Activated T-cell treated with anti-CD3 and anti-CD28 coated beads, Interleukin-2, amount 50 U/mL, for 24 hours (primary cell): ENCODE data around the gene OBSCN.
A peak's percentile ranks its signal among the peaks of the same experiment; 100 is the strongest.

Experiments used
- DNase-seq: peaks from one replicate; pipeline ENCODE4 v3.0.0-alpha.2; 2020
- H3K27ac Mint-ChIP-seq: 2 replicates; pipeline ENCODE4 v1.8.0; 2020; ENCODE audit warnings: mild to moderate bottlenecking, mixed read lengths
- H3K27me3 Mint-ChIP-seq: 2 replicates; pipeline ENCODE4 v1.8.0; 2020; ENCODE audit warnings: mixed read lengths
- H3K36me3 Mint-ChIP-seq: 2 replicates; pipeline ENCODE4 v1.8.0; 2020; ENCODE audit warnings: low read depth, mixed read lengths
- H3K4me1 Mint-ChIP-seq: 2 replicates; pipeline ENCODE4 v1.8.0; 2020; ENCODE audit warnings: low read depth, mixed read lengths
- H3K4me3 Mint-ChIP-seq: 2 replicates; pipeline ENCODE4 v1.8.0; 2020; ENCODE audit warnings: mild to moderate bottlenecking, moderate library complexity, mixed read lengths
- H3K9me3 Mint-ChIP-seq: 2 replicates; pipeline ENCODE4 v1.8.0; 2020; ENCODE audit warnings: mixed read lengths

Gene OBSCN

GRCh38 chr1:228416217-228416933, 208.5 kb downstream of the OBSCN start, which contains the start of gene TRIM17:
Gene TRIM17, minus strand, starts transcription at chr1:228416861. Its CDS starts 1,789 bp downstream, at chr1:228415072.
- Mint-ChIP-seq H3K9me3 (no peaks in the 10 kb centered on the region), H3K36me3 (no peaks in the 10 kb centered on the region), H3K4me3 (peak within 1 kb of the TSS; percentile 75), H3K4me1 (peaks cover 19% of the 10 kb centered on the region), H3K27ac (peak within 1 kb of the TSS; percentile 70), H3K27me3 (peaks cover 10% of the 10 kb centered on the region)
- peak; percentile 71 for DNase-seq

GRCh38 chr1:228417061-228417460, 209.2 kb downstream of the OBSCN start:
- peaks cover 19% of the 10 kb centered on the region for H3K4me1 Mint-ChIP-seq
- peak overlapping the region; percentile 18 for H3K27ac Mint-ChIP-seq
- peak overlapping the region; percentile 27 for H3K4me3 Mint-ChIP-seq
- H3K36me3 Mint-ChIP-seq: no peaks in the 10 kb centered on the region
- no peaks in the 10 kb centered on the region for H3K9me3 Mint-ChIP-seq
- H3K27me3 Mint-ChIP-seq: peaks cover 10% of the 10 kb centered on the region
- no peak for DNase-seq

- Mint-ChIP-seq H3K27ac (no peak overlapping the region), H3K27me3 (peaks cover 10% of the 10 kb centered on the region), H3K36me3 (no peaks in the 10 kb centered on the region), H3K4me3 (peak overlapping the region; percentile 27), H3K4me1 (peaks cover 19% of the 10 kb centered on the region), H3K9me3 (no peaks in the 10 kb centered on the region)
- no peak for DNase-seq
These were observed 209.8 kb downstream of the OBSCN start for GRCh38 chr1:228417483-228418203.

- Mint-ChIP-seq H3K4me1 (peaks cover 11% of the 10 kb centered on the region), H3K27me3 (peaks cover 3% of the 10 kb centered on the region), H3K36me3 (no peaks in the 10 kb centered on the region), H3K4me3 (no peak overlapping the region), H3K9me3 (no peaks in the 10 kb centered on the region), H3K27ac (no peak overlapping the region)
- DNase-seq: no peak
These were observed 213.4 kb downstream of the OBSCN start for GRCh38 chr1:228420968-228421826.

- no peak for DNase-seq
- Mint-ChIP-seq H3K27me3 (peaks cover 3% of the 10 kb centered on the region), H3K4me1 (no peaks in the 10 kb centered on the region), H3K36me3 (no peaks in the 10 kb centered on the region), H3K9me3 (no peaks in the 10 kb centered on the region), H3K4me3 (no peak overlapping the region), H3K27ac (no peak overlapping the region)
These were observed 215.7 kb downstream of the OBSCN start for GRCh38 chr1:228423404-228424053.

GRCh38 chr1:228424685-228425660, 217.1 kb downstream of the OBSCN start:
- DNase-seq: no peak
- Mint-ChIP-seq H3K36me3 (no peaks in the 10 kb centered on the region), H3K4me3 (no peak overlapping the region), H3K4me1 (no peaks in the 10 kb centered on the region), H3K27ac (no peak overlapping the region), H3K9me3 (no peaks in the 10 kb centered on the region), H3K27me3 (peaks cover 15% of the 10 kb centered on the region)

GRCh38 chr1:228426518-228427175, 218.8 kb downstream of the OBSCN start:
- H3K27me3 Mint-ChIP-seq: peaks cover 22% of the 10 kb centered on the region
- H3K4me3 Mint-ChIP-seq: no peak overlapping the region
- no peak overlapping the region for H3K27ac Mint-ChIP-seq
- no peaks in the 10 kb centered on the region for H3K36me3 Mint-ChIP-seq
- no peaks in the 10 kb centered on the region for H3K9me3 Mint-ChIP-seq
- DNase-seq: no peak
- H3K4me1 Mint-ChIP-seq: no peaks in the 10 kb centered on the region

- no peak overlapping the region for H3K4me3 Mint-ChIP-seq
- no peaks in the 10 kb centered on the region for H3K36me3 Mint-ChIP-seq
These were observed 220.6 kb downstream of the OBSCN start for GRCh38 chr1:228428412-228428811.

More at GRCh38 chr1:228428412-228428811, 220.6 kb downstream of the OBSCN start:
- Mint-ChIP-seq H3K9me3 (no peaks in the 10 kb centered on the region), H3K27me3 (peaks cover 26% of the 10 kb centered on the region), H3K4me1 (no peaks in the 10 kb centered on the region), H3K27ac (no peak overlapping the region)
- DNase-seq: no peak
